GM19438 (cell line): Measurements from ENCODE around the gene EXOSC5.
A peak's percentile ranks its signal among the peaks of the same experiment; 100 is the strongest.
"Not testable (repeated sequence)": the region's sequence is repeated elsewhere in the genome, so short reads cannot be mapped to it uniquely, and the experiment has no call there.

Source experiments
- ATAC-seq: cut with Tn5 transposase; IDR thresholded peaks from one replicate; pipeline ENCODE4 v1.9.1; 2021; ENCODE audit warnings: low read depth; ENCODE audit not compliant: unreplicated experiment

Gene EXOSC5

DNA sequence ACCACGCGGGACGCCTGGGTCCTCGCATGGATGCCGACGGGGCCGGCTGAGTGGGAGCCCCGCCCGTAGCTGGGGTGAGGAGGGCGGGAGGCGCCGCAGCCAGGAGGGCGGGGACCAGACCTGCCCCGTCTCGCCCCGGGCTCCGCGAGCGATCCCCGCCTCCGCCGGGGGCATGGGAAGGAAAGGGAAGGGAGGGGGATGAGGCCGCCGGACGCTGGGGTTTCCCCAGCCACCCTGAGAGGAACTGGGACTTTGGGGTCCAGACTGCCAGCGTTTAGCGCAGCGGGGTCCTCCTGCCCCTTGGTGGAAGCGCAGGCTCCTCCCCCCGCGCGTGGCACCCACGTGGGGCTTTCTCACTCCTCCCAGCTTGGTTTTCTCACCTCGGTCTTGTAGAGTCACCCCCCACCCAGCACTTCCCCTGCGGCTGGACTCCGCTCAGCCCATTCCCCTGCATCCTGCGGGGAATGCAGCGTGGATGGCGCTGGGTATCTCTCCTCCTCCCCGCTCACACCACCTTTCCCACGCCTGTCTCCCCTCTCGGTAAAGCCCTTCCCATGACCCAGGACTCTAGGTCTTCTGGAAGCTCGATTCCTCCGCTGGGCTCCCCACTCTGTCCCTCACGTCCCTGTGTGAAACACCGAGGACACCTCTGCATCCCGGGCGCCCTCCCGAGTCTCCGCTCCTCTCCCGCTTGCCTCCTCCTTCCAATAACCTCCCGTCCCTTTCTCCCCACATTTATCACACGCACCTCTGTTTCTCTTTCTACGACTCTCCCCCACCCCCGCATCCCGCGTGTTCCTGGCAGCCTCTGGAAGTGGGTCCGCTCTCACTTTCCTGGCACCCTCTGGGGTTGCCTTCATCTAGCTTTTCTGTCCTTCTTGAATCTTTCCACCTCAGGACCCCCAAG is 45.6 kb downstream of the EXOSC5 start:
- ATAC-seq = peak; percentile 42

DNA sequence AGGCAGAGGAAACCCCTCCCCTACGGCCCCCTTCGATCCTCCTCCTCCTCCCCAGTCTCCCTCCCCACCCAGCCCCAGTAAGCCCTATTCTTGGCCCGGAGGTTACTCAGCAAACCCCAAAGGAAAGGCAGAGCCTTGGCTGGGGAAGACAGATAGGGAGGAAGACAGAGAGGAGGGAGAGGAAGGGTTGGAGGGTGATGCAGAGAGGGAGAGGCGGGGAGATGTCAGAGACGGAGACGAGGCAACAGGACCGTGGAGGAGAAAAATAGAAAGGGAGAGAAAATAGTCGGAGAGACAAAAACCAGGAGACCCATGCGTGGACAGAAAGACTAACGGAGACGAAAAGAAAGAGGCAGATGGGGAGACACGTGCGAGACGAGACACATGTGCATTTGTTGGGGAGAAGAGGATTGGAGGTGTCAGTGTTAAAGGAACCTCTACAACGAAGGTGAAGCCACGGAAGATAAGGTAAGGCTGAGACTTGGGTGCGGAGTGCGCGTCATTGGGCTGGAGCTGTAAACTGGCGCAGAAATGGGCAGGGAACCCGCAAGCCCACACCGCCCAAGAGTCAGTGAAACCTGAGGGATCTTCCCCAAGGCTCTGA is 46.3 kb downstream of the EXOSC5 start:
- peak; percentile 1 for ATAC-seq

DNA sequence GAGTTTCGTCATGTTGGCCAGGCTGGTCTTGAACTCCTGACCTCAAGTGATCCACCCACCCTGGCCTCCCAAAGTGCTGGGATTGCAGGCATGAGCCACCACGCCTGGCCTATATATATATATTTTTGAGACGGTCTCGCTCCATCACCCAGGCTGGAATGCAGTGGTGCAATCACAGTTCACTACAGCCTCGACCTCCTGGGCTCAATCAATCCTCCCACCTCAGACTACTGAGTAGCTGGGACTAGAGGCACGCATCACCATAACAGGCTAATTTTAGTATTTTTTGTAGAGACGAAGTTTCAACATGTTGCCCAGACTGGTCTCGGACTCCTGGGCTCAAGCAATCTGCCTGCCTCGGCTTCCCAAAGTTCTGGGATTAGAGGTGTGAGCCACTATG is 50.2 kb downstream of the EXOSC5 start:
- ATAC-seq = not testable (repeated sequence)

DNA sequence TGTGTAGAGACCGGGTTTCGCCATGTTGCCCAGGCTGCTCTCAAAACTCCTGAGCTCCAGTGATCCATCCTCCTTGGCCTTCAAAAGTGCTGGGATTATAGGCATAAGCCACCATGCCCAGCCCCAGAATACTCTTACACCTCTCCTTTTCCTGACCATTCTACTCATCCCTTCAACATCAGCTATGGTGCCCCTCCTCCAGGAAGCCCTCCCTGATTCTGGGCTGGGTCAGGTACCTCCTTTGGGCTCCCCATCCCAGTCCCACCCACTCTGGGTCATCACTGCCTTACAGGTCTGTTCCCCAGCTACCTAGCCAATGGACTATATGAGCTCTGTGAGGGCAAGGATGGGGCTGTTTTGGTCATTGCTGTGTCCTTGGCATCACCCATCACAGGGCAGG is 53.0 kb downstream of the EXOSC5 start:
- no peak for ATAC-seq

DNA sequence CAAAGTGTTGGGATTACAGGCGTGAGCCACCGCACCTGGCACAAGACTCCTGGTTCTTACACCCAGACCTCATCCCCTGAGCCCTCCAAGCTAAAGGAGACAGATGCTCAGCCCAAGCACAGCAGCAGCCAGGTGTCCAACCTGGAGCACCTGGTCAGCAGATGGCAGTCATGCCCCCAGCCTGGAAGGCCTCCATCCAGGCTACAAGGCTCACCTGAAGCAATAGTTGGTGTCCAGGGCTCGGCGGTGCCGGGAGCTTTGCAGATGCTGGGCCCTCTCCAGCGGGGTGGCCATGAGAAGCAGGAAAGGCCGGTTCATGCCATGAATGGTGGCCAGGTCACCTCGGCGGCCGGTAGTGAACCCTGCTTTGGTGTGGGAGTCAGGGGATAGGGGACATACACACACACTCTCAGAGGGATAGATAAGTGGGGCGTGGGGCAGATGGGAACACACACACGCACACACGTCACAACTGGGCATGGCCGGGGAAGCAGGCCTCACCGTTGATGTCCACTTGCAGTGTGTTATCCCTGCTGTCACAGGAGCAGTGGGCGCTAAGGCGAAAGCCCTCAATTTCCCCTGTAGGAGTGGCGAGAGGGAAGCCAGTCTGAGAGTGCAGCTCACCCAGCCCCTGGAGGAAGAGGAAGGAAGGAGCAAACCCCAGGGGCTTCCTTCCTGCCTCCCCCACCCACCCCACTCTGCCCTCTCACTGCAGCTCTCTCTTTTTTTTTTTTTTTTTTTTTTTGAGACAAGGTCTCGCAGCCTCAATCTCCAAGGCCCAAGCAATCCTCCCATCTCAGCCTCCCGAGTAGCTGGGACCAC is 55.3 kb downstream of the EXOSC5 start:
- ATAC-seq = no peak

DNA sequence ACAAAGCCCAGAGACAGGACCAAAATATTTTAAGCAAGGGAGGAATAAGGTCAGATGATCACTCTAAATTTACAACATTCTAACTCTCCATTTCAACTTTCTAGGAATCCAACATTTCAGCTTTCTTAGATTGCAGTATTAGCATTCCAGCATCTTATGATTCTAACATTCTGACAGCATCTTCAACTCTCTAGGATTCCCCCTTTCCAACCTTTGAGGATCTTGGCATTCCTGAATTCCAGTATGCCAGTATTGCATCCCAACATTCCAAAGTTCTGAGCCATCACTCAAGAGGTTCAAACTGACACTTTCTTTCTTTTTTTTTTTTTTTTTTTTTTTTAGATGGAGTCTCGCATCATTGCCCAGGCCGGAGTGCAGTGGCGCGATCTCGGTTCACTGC is 57.2 kb downstream of the EXOSC5 start:
- no peak for ATAC-seq
